Measurements from ENCODE around the gene UCK1.
A peak's percentile ranks its signal among the peaks of the same experiment; 100 is the strongest.
"Not testable (repeated sequence)": the region's sequence is repeated elsewhere in the genome, so short reads cannot be mapped to it uniquely, and the experiment has no call there.

Gene UCK1

DNA sequence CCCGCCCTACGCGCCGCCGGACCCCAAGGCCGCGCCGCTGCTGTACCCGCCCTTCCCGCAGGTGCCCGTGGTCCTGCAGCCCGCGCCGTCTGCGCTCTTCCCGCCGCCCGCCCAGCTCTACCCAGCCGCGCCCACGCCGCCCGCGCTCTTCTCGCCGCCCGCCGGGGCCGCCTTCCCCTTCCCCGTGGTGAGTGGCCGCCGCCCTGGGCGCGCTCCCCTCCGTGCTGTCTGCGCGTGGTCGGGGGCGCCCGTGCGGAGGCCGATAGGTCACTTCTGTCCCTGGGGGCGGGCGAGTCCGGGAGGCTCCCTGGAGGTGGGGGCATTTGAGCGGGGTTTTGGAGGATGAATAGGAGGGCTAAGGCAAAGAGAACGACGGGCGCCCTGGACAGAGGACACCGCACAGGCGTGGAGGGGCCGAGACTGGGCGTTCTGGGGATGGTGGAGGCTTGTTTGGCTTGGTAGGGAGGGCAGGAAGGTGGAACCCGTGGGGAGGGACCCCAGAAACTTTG is 23.8 kb upstream of the UCK1 start:
- no peak for DNase-seq
- Histone ChIP-seq H3K27ac (no peak overlapping the region), H3K27me3 (replicated peaks) (peaks cover 15% of the 10 kb centered on the region), H3K36me3 (replicated peaks) (no peaks in the 10 kb centered on the region), H3K4me3 (ENCODE audit: low read depth, low read length) (no peak overlapping the region)
- TF ChIP-seq, protein P1, sequence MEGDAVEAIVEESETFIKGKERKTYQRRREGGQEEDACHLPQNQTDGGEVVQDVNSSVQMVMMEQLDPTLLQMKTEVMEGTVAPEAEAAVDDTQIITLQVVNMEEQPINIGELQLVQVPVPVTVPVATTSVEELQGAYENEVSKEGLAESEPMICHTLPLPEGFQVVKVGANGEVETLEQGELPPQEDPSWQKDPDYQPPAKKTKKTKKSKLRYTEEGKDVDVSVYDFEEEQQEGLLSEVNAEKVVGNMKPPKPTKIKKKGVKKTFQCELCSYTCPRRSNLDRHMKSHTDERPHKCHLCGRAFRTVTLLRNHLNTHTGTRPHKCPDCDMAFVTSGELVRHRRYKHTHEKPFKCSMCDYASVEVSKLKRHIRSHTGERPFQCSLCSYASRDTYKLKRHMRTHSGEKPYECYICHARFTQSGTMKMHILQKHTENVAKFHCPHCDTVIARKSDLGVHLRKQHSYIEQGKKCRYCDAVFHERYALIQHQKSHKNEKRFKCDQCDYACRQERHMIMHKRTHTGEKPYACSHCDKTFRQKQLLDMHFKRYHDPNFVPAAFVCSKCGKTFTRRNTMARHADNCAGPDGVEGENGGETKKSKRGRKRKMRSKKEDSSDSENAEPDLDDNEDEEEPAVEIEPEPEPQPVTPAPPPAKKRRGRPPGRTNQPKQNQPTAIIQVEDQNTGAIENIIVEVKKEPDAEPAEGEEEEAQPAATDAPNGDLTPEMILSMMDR (IDR thresholded peaks at IDR 0.05; ENCODE audit: low read depth, low read length, missing control alignments): no peak
- in situ Hi-C loops (cut with HindIII; ENCODE audit: low pct_ligation_motif_present, low sequenced_read_pairs): no loop called here

DNA sequence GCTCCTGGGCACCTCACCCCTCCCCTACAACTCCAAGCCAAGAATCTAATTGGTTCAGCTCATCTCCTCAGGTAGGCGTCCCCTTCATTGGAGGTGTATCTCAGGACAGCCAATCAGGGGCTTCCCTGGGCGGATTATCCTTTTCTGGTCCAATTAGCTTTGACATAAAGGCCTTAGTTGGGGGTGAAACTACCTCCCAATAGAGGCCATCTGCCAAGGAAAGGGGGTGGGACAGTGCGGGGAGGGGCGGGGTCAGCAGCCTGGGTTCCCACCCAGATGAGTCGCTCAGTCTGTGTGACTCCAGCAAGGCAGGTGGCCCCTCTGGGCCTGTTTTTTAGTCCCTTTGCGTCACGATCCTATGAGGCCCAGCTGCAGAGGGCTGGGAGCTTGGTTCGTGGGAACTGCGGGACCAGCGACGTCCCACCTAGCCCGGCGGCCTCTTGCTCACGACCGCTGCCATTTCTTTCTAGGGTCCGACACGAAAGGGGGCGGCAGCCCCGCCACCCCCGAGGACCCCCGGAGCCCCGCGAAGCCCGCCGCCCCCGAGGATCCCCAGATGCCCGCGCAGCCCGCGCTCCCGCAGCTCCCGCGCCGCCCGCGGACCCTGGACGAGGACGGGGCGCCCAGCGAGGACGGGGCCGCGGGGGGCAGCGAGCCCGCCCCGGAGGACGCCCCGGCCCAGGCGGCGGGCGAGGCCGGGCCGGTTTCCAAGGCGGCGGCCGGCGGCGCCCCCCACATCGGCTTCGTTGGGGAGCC is 23.2 kb upstream of the UCK1 start:
- H3K4me3 ChIP-seq (ENCODE audit: low read depth, low read length): no peak overlapping the region
- no peak for DNase-seq
- no peaks in the 10 kb centered on the region for H3K36me3 ChIP-seq (replicated peaks)
- H3K27me3 ChIP-seq (replicated peaks): peaks cover 15% of the 10 kb centered on the region
- in situ Hi-C loops (cut with HindIII; ENCODE audit: low pct_ligation_motif_present, low sequenced_read_pairs): no loop called here
- TF ChIP-seq, protein P1 (IDR thresholded peaks at IDR 0.05; ENCODE audit: low read depth, low read length, missing control alignments): no peak
- H3K27ac ChIP-seq: no peak overlapping the region

DNA sequence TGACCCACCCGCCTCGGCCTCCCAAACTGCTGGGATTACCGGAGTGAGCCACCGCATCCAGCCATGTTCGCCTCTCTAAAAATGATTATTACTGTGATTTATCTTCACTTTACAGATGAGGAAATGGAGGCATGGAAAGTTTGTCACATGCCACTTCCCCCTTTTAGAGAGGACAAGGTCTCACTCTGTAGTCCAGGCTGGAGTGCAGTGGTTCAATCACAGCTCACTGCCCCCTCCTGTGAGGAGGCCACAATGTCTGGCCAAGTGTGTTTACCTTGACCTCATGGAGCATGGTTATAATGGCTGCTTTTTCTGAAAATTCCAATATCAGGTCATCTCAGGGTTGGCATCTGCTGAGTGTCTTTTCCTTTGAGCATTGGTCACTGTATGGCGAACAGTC is 21.0 kb upstream of the UCK1 start:
- H3K4me3 ChIP-seq (ENCODE audit: low read depth, low read length): no peak overlapping the region
- peaks cover 21% of the 10 kb centered on the region for H3K27me3 ChIP-seq (replicated peaks)
- H3K27ac ChIP-seq: no peak overlapping the region
- no peak for DNase-seq
- TF ChIP-seq, protein P1 (IDR thresholded peaks at IDR 0.05; ENCODE audit: low read depth, low read length, missing control alignments): no peak
- in situ Hi-C loops (cut with HindIII; ENCODE audit: low pct_ligation_motif_present, low sequenced_read_pairs): no loop called here
- H3K36me3 ChIP-seq (replicated peaks): no peaks in the 10 kb centered on the region

DNA sequence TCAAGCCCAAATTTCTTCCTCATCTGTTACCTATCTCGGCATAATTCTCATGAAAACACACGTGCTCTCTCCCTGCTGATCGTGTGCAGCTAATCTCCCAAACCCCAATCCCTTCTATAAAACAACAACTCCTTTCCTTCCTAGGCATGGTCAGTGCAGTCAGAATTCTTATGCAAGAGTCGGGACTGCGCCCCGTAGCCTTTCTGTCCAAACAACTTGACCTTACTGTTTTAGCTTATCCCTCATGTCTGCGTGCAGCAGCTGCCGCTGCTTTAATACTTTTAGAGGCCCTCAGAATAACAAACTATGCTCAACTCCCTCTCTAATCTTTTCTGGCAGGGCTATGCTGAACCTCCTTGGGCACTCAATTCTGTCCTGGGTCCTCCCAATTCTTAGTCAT is 19.4 kb upstream of the UCK1 start:
- in situ Hi-C loops (cut with HindIII; ENCODE audit: low pct_ligation_motif_present, low sequenced_read_pairs); H3K4me3 ChIP-seq (ENCODE audit: low read depth, low read length); H3K27ac ChIP-seq; H3K36me3 ChIP-seq (replicated peaks); DNase-seq: not testable (repeated sequence)
- peaks cover 29% of the 10 kb centered on the region for H3K27me3 ChIP-seq (replicated peaks)

DNA sequence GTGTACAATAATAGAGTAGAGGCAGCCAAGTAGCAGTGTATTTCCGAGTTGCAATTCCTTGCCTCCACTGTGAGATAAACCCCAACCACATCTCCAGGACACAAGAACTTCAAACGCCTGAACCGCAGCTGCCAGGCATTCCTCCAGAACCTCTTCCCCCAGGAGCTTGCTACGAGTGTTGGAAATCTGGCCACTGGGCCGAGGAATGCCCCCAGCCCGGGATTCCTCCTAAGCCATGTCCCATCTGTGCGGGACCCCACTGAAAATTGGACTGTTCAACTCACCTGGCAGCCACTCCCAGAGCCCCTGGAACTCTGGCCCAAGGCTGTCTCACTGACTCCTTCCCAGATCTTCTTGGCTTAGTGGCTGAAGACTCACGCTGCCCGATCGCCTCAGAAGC is 18.1 kb upstream of the UCK1 start:
- H3K27me3 ChIP-seq (replicated peaks): peaks cover 28% of the 10 kb centered on the region
- H3K36me3 ChIP-seq (replicated peaks); H3K27ac ChIP-seq; DNase-seq; in situ Hi-C loops (cut with HindIII; ENCODE audit: low pct_ligation_motif_present, low sequenced_read_pairs); H3K4me3 ChIP-seq (ENCODE audit: low read depth, low read length): not testable (repeated sequence)

DNA sequence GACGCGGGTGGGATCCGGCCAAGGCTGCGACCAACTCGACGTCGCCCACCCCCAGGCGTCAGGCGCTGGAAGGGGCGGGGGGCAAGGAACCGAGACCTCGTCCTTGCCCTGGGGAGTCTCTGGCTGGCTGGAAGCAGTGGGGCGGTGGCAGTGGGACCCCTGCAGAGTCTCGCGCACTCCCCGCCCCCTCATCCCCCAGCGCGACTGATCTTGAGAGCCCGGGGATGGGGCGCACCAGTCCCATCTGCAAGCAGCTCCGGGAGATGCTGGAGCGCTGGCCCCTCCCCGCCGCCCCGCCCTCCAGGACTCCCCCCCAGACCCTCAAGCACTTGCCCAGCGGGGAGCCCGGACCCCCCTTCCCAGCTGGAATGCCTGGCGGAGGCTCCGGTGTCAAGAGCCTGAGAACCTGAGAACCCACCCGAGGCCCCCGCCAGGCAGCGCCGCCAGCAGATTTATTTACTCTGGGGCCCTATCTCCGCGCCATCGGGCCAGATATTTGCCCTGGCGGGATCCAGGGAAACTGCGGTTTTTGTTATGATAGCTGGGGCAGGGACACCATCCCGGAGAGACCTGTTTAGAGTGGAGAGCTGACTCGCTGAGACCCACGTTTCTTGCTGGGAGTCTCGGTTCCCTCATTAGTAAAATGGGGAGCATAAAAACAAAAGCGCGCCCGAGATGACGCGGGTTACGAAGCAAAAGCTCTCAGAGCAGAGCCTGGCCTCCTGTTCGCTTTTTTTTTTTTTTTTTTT is 15.4 kb upstream of the UCK1 start:
- in situ Hi-C loops (cut with HindIII; ENCODE audit: low pct_ligation_motif_present, low sequenced_read_pairs): no loop called here
- TF ChIP-seq, protein P1 (IDR thresholded peaks at IDR 0.05; ENCODE audit: low read depth, low read length, missing control alignments): peak; percentile 38
- DNase-seq: no peak
- Histone ChIP-seq H3K36me3 (replicated peaks) (no peaks in the 10 kb centered on the region), H3K27me3 (replicated peaks) (peaks cover 27% of the 10 kb centered on the region), H3K4me3 (ENCODE audit: low read depth, low read length) (peak overlapping the region; percentile 15), H3K27ac (no peak overlapping the region)

Measured in brain microvascular endothelial cell (primary cell).